MM.1S (cell line): ENCODE measurements around the gene USP49.

ENCODE experiments used
- DNase-seq: peaks from one replicate; pipeline ENCODE4 v3.0.0-alpha.2; 2015
- H2AFZ ChIP-seq: fragments of 300-600 bp; sonication (generic); 2 replicates; pipeline ENCODE4 v1.6.0; 2016; ENCODE audit warnings: antibody characterized with exemption, low read length
- H3F3A ChIP-seq: fragments of 300-600 bp; sonication (generic); 2 replicates; pipeline ENCODE4 v1.6.1; 2016; ENCODE audit warnings: mild to moderate bottlenecking, antibody characterized with exemption, low read length, moderate library complexity, mixed read lengths; ENCODE audit not compliant: insufficient read depth
- H3K27ac ChIP-seq: fragments of 300-600 bp; sonication (generic); 2 replicates; pipeline ENCODE4 v1.5.1; 2016; ENCODE audit warnings: mild to moderate bottlenecking, low read length
- H3K27me3 ChIP-seq: fragments of 300-600 bp; sonication (generic); replicated peaks from 2 replicates; pipeline ENCODE4 v1.6.0; 2016; ENCODE audit warnings: low read length; ENCODE audit not compliant: insufficient read depth
- H3K36me3 ChIP-seq: fragments of 300-600 bp; sonication (generic); replicated peaks from 2 replicates; pipeline ENCODE4 v1.6.1; 2016; ENCODE audit warnings: mild to moderate bottlenecking, low read length, mixed read lengths; ENCODE audit not compliant: insufficient read depth
- H3K4me1 ChIP-seq: fragments of 300-600 bp; sonication (generic); 2 replicates; pipeline ENCODE4 v1.6.1; 2016; ENCODE audit warnings: low read length, mixed read lengths
- H3K4me2 ChIP-seq: fragments of 300-600 bp; sonication (generic); 2 replicates; pipeline ENCODE4 v1.6.0; 2016; ENCODE audit warnings: low read depth, low read length
- H3K4me3 ChIP-seq: fragments of 300-600 bp; sonication (generic); 2 replicates; pipeline ENCODE4 v1.5.1; 2016; ENCODE audit warnings: low read length, mixed read lengths
- H3K79me2 ChIP-seq: fragments of 300-600 bp; sonication (generic); 2 replicates; pipeline ENCODE4 v1.6.1; 2016; ENCODE audit warnings: mixed run types, low read length, mixed read lengths
- H3K9ac ChIP-seq: fragments of 300-600 bp; sonication (generic); 2 replicates; pipeline ENCODE4 v1.6.1; 2016; ENCODE audit warnings: low read length, mixed read lengths
- H3K9me2 ChIP-seq: fragments of 300-600 bp; sonication (generic); replicated peaks from 2 replicates; pipeline ENCODE4 v1.6.1; 2016; ENCODE audit warnings: mild to moderate bottlenecking, low read length, mixed read lengths; ENCODE audit not compliant: insufficient read depth
- H3K9me3 ChIP-seq: fragments of 300-600 bp; sonication (generic); replicated peaks from 2 replicates; pipeline ENCODE4 v1.6.1; 2016; ENCODE audit warnings: mild to moderate bottlenecking, low read length, mixed read lengths; ENCODE audit not compliant: insufficient read depth
- H4K20me1 ChIP-seq: fragments of 300-600 bp; sonication (generic); 2 replicates; pipeline ENCODE4 v1.6.1; 2016; ENCODE audit warnings: mild to moderate bottlenecking, low read length, moderate library complexity, mixed read lengths; ENCODE audit not compliant: insufficient read depth
- EZH2 ChIP-seq: fragments of 300-600 bp; sonication (generic); optimal IDR thresholded peaks from 2 replicates; pipeline ENCODE3; 2017; ENCODE audit warnings: low read depth, mild to moderate bottlenecking, antibody characterized with exemption, low read length, mixed read lengths
- EZH2phosphoT487 ChIP-seq: fragments of 300-600 bp; sonication (generic); IDR thresholded peaks from 2 replicates; pipeline ENCODE4 v1.6.1; 2018; ENCODE audit warnings: antibody characterized with exemption, low read length
- TF ChIP-seq, protein P1 (sequence below): fragments of 300-600 bp; sonication (generic); IDR thresholded peaks from 2 replicates; pipeline ENCODE4 v1.5.1; 2016; ENCODE audit warnings: antibody characterized with exemption, low read length, mixed read lengths

Gene USP49

DNA sequence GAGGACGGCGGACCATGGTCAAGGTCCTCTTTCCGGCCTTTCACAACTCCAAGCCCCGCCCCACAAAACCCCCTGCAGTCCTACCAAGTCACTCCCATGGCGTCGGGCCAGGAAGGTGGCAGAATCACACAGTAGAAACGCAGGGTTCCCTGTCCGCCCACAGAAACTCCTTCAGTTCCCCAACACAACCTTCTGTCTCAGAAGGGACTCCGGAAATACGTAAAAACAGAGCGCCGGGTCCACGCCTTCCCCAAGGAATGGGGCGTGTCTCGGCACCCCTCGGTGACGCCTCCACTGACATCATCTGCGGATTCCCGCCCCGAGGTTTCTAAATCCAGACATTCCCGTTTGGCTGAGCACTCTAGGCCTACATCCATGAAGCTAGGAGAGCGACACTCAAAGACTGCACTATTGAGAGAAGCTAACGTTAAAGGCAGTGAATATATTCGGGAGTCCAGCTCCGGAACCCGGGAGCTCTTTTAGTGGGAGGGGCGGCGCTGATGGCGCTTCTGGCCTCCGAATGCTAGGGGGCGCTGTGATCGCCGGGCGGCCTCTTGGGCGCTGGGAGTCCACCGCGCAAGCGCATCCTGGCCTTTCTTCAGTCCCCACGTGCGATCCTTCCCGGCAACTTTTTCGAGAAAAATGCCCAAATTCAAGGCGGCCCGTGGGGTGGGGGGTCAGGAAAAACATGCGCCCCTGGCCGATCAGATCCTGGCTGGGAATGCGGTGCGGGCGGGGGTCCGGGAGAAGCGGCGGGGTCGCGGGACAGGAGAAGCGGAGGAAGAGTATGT lies 25.9 kb upstream of the USP49 start, which contains the start of the genes BYSL and MED20:
TSS of gene BYSL (plus strand) at position 579 of the 791 bp plus-strand sequence. CDS start at position 643, 64 bp downstream.
TSS of gene MED20 (minus strand) at position 219 of the 791 bp plus-strand sequence. CDS start at position 98, 121 bp downstream.
- Histone ChIP-seq H3K9me2 (no peaks in the 10 kb centered on the region), H3F3A (peaks cover 10% of the 10 kb centered on the region), H3K27me3 (no peaks in the 10 kb centered on the region), H2AFZ (peak within 1 kb of the TSS; percentile 97), H3K9me3 (no peaks in the 10 kb centered on the region), H4K20me1 (no peaks in the 10 kb centered on the region), H3K4me2 (peak within 1 kb of the TSS; percentile 56), H3K27ac (peak within 1 kb of the TSS; percentile 93), H3K4me3 (peak within 1 kb of the TSS; percentile 98), H3K9ac (peak within 1 kb of the TSS; percentile 97), H3K36me3 (peaks cover 6% of the 10 kb centered on the region; the same call in 1 of the 2 replicates), H3K79me2 (peaks cover 77% of the 10 kb centered on the region), H3K4me1 (peaks cover 15% of the 10 kb centered on the region; the same call in 1 of the 2 replicates)
- DNase-seq: peak; percentile 95
- TF ChIP-seq, protein P1, sequence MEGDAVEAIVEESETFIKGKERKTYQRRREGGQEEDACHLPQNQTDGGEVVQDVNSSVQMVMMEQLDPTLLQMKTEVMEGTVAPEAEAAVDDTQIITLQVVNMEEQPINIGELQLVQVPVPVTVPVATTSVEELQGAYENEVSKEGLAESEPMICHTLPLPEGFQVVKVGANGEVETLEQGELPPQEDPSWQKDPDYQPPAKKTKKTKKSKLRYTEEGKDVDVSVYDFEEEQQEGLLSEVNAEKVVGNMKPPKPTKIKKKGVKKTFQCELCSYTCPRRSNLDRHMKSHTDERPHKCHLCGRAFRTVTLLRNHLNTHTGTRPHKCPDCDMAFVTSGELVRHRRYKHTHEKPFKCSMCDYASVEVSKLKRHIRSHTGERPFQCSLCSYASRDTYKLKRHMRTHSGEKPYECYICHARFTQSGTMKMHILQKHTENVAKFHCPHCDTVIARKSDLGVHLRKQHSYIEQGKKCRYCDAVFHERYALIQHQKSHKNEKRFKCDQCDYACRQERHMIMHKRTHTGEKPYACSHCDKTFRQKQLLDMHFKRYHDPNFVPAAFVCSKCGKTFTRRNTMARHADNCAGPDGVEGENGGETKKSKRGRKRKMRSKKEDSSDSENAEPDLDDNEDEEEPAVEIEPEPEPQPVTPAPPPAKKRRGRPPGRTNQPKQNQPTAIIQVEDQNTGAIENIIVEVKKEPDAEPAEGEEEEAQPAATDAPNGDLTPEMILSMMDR: peak; percentile 93
- no peak for TF ChIP-seq EZH2

GRCh38 chr6:41917528-41917927 lies 22.4 kb upstream of the USP49 start:
- Histone ChIP-seq H3F3A (peaks cover 10% of the 10 kb centered on the region), H3K27me3 (no peaks in the 10 kb centered on the region), H3K4me1 (peaks cover 9% of the 10 kb centered on the region; the same call in 1 of the 2 replicates), H3K79me2 (peaks cover 52% of the 10 kb centered on the region), H3K27ac (no peak overlapping the region), H3K4me2 (no peak overlapping the region), H3K36me3 (no peaks in the 10 kb centered on the region), H2AFZ (no peak overlapping the region), H3K9me3 (no peaks in the 10 kb centered on the region), H3K9me2 (no peaks in the 10 kb centered on the region), H4K20me1 (no peaks in the 10 kb centered on the region), H3K9ac (no peak overlapping the region), H3K4me3 (no peak overlapping the region)
- DNase-seq: no peak
- TF ChIP-seq EZH2phosphoT487 (no peak), EZH2 (no peak)
- TF ChIP-seq, protein P1: no peak

GRCh38 chr6:41914869-41915530 lies 19.8 kb upstream of the USP49 start:
- H4K20me1 ChIP-seq: no peaks in the 10 kb centered on the region
- no peak for TF ChIP-seq EZH2phosphoT487
- TF ChIP-seq, protein P1: no peak
- TF ChIP-seq EZH2: no peak
- no peak overlapping the region for H3K4me2 ChIP-seq
- H3K4me3 ChIP-seq: no peak overlapping the region
- H3K79me2 ChIP-seq: peaks cover 35% of the 10 kb centered on the region
- H2AFZ ChIP-seq: no peak overlapping the region
- no peaks in the 10 kb centered on the region for H3F3A ChIP-seq
- peaks cover 7% of the 10 kb centered on the region; the same call in 1 of the 2 replicates for H3K4me1 ChIP-seq
- H3K27ac ChIP-seq: no peak overlapping the region
- H3K27me3 ChIP-seq: no peaks in the 10 kb centered on the region
- H3K36me3 ChIP-seq: no peaks in the 10 kb centered on the region
- no peak for DNase-seq
- H3K9me3 ChIP-seq: no peaks in the 10 kb centered on the region
- H3K9ac ChIP-seq: no peak overlapping the region
- H3K9me2 ChIP-seq: no peaks in the 10 kb centered on the region
